A673 (cell line): ENCODE data around the gene BNC2.

Experiments
- CTCF ChIP-seq: fragments of 300-800, 200-600 bp; sonication (generic); conservative IDR thresholded peaks from 2 replicates; pipeline ENCODE4 v1.5.1; 2017; ENCODE audit warnings: low read depth, mild to moderate bottlenecking, antibody characterized with exemption, low read length, moderate library complexity, mixed read lengths
- EZH2 ChIP-seq: fragments of 200-600 bp; sonication (generic); IDR thresholded peaks from 2 replicates; pipeline ENCODE4 v1.6.1; 2017; ENCODE audit warnings: borderline replicate concordance, low read depth, mild to moderate bottlenecking, mixed read lengths, antibody characterized with exemption, low read length; ENCODE audit not compliant: poor library complexity, severe bottlenecking

- TF ChIP-seq CTCF (no peak), EZH2 (no peak)
Observed at GRCh38 chr9:16431666-16432392, 438.6 kb downstream of the BNC2 start.
